Upper lobe of right lung (tissue), 1 donor: Measurements from ENCODE around the gene CDPF1. TPM values are rescaled to one million over a fixed set of nuclear protein-coding genes. Genes with fewer than 3 reads are reported as not detected.

Experiments used
- ATAC-seq: fragments of 200-7000 bp; cut with Tn5 transposase; one replicate; pipeline ENCODE4 v1.9.1; 2020; ENCODE audit warnings: mild to moderate bottlenecking, moderate library complexity
- DNase-seq: peaks from one replicate; pipeline ENCODE4 v3.0.0-alpha.2; 2020
- H3K27ac ChIP-seq: fragments of 200-600 bp; one replicate; pipeline ENCODE4 v1.8.0; 2022
- H3K27me3 ChIP-seq: fragments of 200-600 bp; one replicate; pipeline ENCODE4 v1.8.0; 2022; ENCODE audit warnings: mild to moderate bottlenecking
- H3K36me3 ChIP-seq: fragments of 200-600 bp; one replicate; pipeline ENCODE4 v1.8.0; 2022
- H3K4me1 ChIP-seq: fragments of 200-600 bp; one replicate; pipeline ENCODE4 v1.8.0; 2022
- H3K4me3 ChIP-seq: fragments of 200-600 bp; one replicate; pipeline ENCODE4 v1.8.0; 2022; ENCODE audit warnings: mild to moderate bottlenecking
- H3K9me3 ChIP-seq: fragments of 200-600 bp; one replicate; pipeline ENCODE4 v1.8.0; 2022
- intact Hi-C: fragments of 100-400 bp; cut with DNase I; formaldehyde crosslinking; loops from one replicate; pipeline ENCODE4 v1.11.0; 2022
- total RNA-seq: library from RNA; stranded (reverse); fragmentation: NEBNext Ultra II Directional; extraction: Animal tissue kit (Norgen Biotek cat#: 25700); gene quantifications from one replicate; pipeline ENCODE4 v1.2.1, GENCODE V29; 2021
- TF ChIP-seq, protein P1 (sequence below): fragments of 200-600 bp; IDR thresholded peaks from one replicate; pipeline ENCODE4 v1.8.0; 2022; ENCODE audit warnings: antibody characterized with exemption
- donor health status: DM: no; HTN: yes; CAD: no; lungs with severe emphysema.

CDPF1 gene
- total RNA-seq, 1 donor from 2014 or later, result 9.0 TPM

DNA sequence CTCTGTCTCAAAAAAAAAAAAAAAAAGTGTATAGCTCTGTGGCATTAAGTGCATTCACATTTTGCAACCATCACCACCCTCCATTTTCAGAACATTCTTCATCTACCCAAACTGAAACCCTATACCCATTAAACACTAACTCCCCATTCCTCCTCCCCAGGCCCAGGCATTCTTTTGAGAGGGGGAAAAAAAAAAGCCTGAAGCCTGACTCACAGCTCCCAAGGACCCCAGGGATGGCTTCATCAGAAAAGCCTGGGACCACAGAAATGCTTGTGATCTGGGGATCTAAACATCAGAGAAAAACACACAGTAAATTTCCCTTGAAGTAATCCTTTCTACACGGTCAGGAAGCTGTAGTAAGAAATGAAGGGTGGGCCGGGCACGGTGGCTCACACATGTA, 35.9 kb upstream of the CDPF1 start:
- H3K27me3 ChIP-seq, result no peaks in the 10 kb centered on the region
- H3K27ac ChIP-seq, result no peak overlapping the region
- ATAC-seq (no peak), DNase-seq (no peak)
- TF ChIP-seq, protein P1, sequence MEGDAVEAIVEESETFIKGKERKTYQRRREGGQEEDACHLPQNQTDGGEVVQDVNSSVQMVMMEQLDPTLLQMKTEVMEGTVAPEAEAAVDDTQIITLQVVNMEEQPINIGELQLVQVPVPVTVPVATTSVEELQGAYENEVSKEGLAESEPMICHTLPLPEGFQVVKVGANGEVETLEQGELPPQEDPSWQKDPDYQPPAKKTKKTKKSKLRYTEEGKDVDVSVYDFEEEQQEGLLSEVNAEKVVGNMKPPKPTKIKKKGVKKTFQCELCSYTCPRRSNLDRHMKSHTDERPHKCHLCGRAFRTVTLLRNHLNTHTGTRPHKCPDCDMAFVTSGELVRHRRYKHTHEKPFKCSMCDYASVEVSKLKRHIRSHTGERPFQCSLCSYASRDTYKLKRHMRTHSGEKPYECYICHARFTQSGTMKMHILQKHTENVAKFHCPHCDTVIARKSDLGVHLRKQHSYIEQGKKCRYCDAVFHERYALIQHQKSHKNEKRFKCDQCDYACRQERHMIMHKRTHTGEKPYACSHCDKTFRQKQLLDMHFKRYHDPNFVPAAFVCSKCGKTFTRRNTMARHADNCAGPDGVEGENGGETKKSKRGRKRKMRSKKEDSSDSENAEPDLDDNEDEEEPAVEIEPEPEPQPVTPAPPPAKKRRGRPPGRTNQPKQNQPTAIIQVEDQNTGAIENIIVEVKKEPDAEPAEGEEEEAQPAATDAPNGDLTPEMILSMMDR, result no peak
- peaks cover 57% of the 10 kb centered on the region for H3K36me3 ChIP-seq
- intact Hi-C loops, result no loop called here
- no peaks in the 10 kb centered on the region for H3K9me3 ChIP-seq
- H3K4me1 ChIP-seq, result peaks cover 12% of the 10 kb centered on the region
- no peak overlapping the region for H3K4me3 ChIP-seq

DNA sequence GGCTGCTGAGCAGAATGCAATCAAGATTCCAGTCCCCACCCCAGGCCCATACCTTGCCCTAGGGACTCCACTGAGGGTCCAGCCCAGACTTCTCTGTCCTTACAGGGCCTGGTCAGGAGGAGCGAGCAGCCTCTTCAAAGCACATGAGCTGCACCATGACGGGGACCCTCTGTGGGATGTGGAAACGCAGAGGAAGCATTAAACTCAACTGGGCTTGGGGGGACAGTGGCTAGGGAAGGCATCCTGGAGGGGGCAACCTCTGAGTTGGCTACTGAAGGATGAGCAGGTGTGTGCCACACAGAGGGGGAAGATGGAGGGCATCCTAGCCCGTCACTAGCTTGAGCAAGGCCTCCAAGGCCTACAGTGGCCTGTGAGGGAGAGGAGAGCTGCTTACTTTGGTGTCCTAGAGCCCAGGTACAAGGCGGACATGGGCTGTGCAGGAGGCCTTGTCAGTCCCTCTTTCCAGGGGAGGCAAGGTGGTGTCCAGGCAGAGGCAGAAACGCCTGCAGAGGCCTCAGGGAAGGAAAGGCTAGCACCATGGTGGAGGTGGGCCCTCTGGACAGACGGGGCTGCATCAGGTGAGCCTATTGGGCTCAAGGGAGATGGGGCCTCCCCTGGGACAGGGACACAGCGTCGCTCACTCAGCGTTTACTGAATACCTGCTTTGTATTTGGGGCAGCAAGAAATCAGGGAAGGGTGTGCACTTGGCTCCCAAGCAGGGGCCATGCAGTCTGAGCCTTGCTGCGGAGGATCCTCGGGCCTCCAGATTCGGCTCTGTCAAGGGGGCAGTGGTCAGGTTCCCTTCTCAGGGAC, 32.0 kb upstream of the CDPF1 start:
- no peak for DNase-seq
- ATAC-seq, result no peak
- H3K27me3 ChIP-seq, result no peaks in the 10 kb centered on the region
- no peaks in the 10 kb centered on the region for H3K4me1 ChIP-seq
- intact Hi-C loops, result no loop called here
- H3K36me3 ChIP-seq, result peaks cover 94% of the 10 kb centered on the region
- no peak overlapping the region for H3K27ac ChIP-seq
- TF ChIP-seq, protein P1, result no peak
- H3K4me3 ChIP-seq, result no peak overlapping the region
- H3K9me3 ChIP-seq, result no peaks in the 10 kb centered on the region

DNA sequence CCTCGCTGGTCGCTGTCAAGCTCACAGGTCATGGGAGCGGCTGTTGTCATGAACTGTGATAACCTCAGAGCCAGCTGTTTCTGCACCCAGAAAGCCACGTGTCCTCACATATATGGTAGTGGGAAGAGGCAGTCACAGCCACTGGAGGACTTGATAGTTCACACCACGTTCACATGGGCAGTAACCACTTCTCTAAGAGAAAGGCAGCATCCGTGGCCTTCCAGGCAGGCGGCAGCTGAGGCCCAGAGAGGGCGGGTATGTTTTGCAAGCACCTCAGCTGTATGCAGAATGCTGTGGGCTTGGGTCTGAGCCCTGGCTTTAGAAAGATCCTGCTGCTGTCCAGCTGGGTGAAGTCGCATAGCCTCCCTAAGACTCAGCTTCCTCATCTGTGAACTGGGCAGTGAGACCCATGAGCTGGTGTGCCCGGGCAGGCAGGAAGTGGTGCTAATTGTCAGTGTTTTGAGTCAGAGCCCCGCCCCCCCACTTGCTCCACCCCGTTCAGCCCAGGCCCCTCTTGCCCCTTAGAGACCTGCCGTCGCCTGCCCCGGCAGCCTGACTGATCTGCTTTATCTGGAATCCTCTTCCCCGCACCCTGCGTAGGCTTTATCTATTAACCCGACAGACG, 31.0 kb upstream of the CDPF1 start:
- Histone ChIP-seq H3K9me3 (no peaks in the 10 kb centered on the region), H3K4me1 (no peaks in the 10 kb centered on the region), H3K27me3 (no peaks in the 10 kb centered on the region), H3K36me3 (peaks cover 91% of the 10 kb centered on the region), H3K27ac (no peak overlapping the region), H3K4me3 (no peak overlapping the region)
- ATAC-seq, result peak; percentile 61
- intact Hi-C loops, result no loop called here
- TF ChIP-seq, protein P1, result no peak
- DNase-seq, result peak; percentile 63

DNA sequence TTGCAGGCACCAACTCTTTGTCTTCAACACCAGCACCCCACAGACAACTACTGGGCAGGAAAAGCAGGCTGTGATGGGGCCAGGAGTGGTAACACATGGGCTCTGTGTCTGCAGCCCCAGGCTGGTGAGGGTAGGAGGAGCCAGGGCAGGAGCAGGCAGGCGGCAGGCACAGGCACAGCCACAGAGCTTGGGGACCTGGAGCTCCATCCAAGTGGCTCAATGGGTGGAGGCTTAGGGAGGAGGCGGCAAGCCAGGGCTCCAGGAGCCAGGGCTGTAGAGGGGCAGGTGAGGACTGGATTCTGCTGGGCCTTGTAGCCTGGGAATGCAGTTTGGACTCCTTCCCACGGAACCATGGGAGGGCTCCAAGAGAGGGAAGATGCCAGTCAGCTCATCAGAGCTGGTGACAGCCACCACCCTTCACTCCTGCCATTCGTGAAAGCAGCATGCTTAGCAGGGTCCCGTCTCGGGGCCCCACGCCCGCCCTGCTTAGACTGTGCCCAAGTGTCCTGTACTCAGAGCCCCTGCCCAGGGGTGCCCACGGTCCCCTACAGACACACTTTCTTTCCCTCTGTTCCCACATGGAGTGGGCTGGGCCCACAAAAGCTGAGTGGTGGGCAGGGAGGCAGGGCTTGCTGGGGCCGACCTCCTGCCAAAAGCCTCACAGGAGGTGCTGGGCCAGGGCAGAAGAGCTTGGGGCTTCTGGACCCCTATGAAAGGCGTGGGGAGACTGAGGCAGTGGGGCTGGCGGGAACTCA, 30.1 kb upstream of the CDPF1 start:
- H3K36me3 ChIP-seq, result peaks cover 94% of the 10 kb centered on the region
- H3K9me3 ChIP-seq, result no peaks in the 10 kb centered on the region
- ATAC-seq (no peak), DNase-seq (no peak)
- H3K4me3 ChIP-seq, result no peak overlapping the region
- TF ChIP-seq, protein P1, result no peak
- H3K4me1 ChIP-seq, result no peaks in the 10 kb centered on the region
- no peak overlapping the region for H3K27ac ChIP-seq
- no peaks in the 10 kb centered on the region for H3K27me3 ChIP-seq
- intact Hi-C loops, result no loop called here

DNA sequence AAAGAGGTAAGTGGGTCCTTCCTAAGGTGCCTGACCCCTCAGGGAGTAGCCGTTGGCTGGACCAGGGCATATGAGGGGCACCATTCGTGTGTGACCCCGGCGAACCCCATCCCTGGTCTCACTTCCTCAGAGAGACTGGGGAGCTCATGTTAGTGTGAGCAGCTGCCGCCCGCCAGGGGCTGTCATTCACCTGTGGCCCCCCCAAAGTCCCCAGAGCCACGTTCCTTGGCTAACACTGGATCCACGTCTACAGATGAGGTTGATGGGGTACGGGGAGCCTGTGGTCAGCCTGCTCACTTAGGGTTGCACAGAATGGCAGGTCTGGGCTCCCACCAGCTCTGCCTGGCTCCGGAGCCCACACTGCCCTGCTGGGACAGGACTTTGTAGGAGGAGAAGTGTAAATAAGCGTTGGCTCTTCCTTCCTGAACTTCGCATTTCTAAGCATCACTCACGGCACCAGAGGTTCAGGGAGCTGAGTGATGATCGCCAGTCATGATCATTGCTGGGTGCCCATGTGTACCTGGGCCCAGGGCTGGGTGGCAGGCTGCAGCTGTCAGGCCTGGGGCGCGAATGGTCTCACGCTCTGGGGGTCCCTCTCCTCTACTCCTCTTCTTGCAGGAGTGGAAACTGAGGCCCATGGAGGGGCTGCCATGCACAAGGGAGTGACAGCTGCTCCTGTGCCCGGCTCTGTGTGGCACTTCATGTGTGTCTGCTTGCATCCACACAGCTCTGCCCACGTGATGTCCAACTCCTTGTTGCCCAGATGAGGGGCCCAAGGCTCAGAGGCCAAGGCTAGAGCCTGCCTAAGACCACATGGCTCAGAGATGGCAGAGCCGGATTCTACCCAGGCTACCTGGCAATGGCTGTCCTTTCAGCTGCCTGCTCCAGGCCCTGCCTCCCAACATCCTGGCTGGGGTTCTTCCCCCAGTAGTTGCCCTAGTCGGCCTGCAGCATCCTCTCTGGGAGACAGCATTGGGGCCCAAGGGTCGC, 28.9 kb upstream of the CDPF1 start:
- intact Hi-C loops, result no loop called here
- no peak for ATAC-seq
- Histone ChIP-seq H3K36me3 (peaks cover 94% of the 10 kb centered on the region), H3K9me3 (no peaks in the 10 kb centered on the region), H3K27me3 (no peaks in the 10 kb centered on the region), H3K4me1 (no peaks in the 10 kb centered on the region), H3K4me3 (no peak overlapping the region), H3K27ac (no peak overlapping the region)
- TF ChIP-seq, protein P1, result no peak
- DNase-seq, result no peak
